ENCODE measurements around the gene CADM3.

GRCh38 chr1:159212596-159212995 is 41.2 kb downstream of the CADM3 start:
- TF ChIP-seq, protein P1, sequence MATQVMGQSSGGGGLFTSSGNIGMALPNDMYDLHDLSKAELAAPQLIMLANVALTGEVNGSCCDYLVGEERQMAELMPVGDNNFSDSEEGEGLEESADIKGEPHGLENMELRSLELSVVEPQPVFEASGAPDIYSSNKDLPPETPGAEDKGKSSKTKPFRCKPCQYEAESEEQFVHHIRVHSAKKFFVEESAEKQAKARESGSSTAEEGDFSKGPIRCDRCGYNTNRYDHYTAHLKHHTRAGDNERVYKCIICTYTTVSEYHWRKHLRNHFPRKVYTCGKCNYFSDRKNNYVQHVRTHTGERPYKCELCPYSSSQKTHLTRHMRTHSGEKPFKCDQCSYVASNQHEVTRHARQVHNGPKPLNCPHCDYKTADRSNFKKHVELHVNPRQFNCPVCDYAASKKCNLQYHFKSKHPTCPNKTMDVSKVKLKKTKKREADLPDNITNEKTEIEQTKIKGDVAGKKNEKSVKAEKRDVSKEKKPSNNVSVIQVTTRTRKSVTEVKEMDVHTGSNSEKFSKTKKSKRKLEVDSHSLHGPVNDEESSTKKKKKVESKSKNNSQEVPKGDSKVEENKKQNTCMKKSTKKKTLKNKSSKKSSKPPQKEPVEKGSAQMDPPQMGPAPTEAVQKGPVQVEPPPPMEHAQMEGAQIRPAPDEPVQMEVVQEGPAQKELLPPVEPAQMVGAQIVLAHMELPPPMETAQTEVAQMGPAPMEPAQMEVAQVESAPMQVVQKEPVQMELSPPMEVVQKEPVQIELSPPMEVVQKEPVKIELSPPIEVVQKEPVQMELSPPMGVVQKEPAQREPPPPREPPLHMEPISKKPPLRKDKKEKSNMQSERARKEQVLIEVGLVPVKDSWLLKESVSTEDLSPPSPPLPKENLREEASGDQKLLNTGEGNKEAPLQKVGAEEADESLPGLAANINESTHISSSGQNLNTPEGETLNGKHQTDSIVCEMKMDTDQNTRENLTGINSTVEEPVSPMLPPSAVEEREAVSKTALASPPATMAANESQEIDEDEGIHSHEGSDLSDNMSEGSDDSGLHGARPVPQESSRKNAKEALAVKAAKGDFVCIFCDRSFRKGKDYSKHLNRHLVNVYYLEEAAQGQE (IDR thresholded peaks at IDR 0.05; ENCODE audit: insufficient read depth in 1 of 2, low read depth in 2 of 2, low read length in 2 of 2) = no peak
- TF ChIP-seq FOXP2 (optimal IDR thresholded peaks at IDR 0.05; ENCODE audit: borderline replicate concordance, extremely low read depth, extremely low read length, insufficient read depth) (no peak), TAF1 (IDR thresholded peaks at IDR 0.05; ENCODE audit: borderline replicate concordance, insufficient read depth, low read length) (no peak), SIN3A (IDR thresholded peaks at IDR 0.05; ENCODE audit: borderline replicate concordance, insufficient read depth, low read length) (no peak)
